Activated naive CD8-positive, alpha-beta T cell (primary cell): ENCODE measurements around the gene IPO7.

Experiments
- H3K27ac Mint-ChIP-seq: one replicate; pipeline ENCODE4 v1.8.0; 2021; ENCODE audit warnings: mixed read lengths
- H3K27me3 Mint-ChIP-seq: one replicate; pipeline ENCODE4 v1.8.0; 2021; ENCODE audit warnings: mixed read lengths
- H3K36me3 Mint-ChIP-seq: one replicate; pipeline ENCODE4 v1.8.0; 2021; ENCODE audit warnings: mixed read lengths
- H3K4me1 Mint-ChIP-seq: one replicate; pipeline ENCODE4 v1.8.0; 2021; ENCODE audit warnings: low read depth, mixed read lengths
- H3K4me3 Mint-ChIP-seq: one replicate; pipeline ENCODE4 v1.8.0; 2021; ENCODE audit warnings: mild to moderate bottlenecking, mixed read lengths
- H3K9me3 Mint-ChIP-seq: one replicate; pipeline ENCODE4 v1.8.0; 2021; ENCODE audit warnings: low read depth, mixed read lengths

Gene IPO7

GRCh38 chr11:9459667-9460321 lies 75.3 kb downstream of the IPO7 start:
- H3K4me1 Mint-ChIP-seq: peaks cover 26% of the 10 kb centered on the region
- H3K27me3 Mint-ChIP-seq: no peaks in the 10 kb centered on the region
- H3K4me3 Mint-ChIP-seq: peak overlapping the region; percentile 98
- peaks cover 7% of the 10 kb centered on the region for H3K36me3 Mint-ChIP-seq
- H3K27ac Mint-ChIP-seq: peak overlapping the region; percentile 99
- no peaks in the 10 kb centered on the region for H3K9me3 Mint-ChIP-seq

GRCh38 chr11:9460322-9461062 lies 76.0 kb downstream of the IPO7 start, which contains the start of gene ZNF143:
Gene ZNF143 (plus strand): TSS chr11:9461012. CDS start chr11:9471309, 10,297 bp downstream.
- Mint-ChIP-seq H3K27ac (peak within 1 kb of the TSS; percentile 99), H3K27me3 (no peaks in the 10 kb centered on the region), H3K4me3 (peak within 1 kb of the TSS; percentile 98), H3K9me3 (no peaks in the 10 kb centered on the region), H3K36me3 (peaks cover 7% of the 10 kb centered on the region), H3K4me1 (peaks cover 26% of the 10 kb centered on the region)

DNA sequence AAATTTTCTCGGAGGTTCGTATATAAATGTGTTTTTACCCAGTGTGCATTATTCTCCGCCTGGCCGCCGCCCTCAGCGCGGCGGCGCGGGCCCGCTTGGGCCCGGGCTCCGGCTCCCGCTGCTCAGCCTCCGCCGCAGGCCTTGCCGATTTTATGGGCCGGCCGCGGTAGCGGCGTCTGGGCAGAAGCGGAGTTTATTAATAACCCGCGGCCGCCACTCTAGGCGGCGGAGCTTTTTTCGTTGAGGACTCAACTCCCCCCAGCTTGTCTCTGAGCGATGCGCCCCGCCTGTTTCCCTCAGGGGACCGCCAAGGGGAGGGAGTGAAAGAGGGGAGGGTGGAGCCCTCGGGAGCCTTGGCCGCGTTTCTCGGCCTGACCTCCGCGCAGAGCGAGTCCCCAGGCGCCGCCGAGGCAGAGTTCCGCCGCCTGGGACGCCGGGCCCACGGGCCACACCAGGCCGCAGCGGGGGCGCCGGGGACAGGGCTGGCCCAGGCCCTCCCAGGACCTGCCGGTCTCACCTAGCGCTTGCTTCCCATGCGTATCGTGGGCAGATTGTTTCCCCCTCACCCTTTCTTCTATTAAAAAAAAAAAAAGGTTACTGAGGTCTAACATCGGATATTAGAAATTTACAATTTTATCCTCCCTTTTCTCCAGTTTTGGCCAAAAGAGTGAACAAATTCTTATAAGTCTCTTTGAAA lies 76.8 kb downstream of the IPO7 start:
- Mint-ChIP-seq H3K27ac (peak overlapping the region; percentile 99), H3K36me3 (peaks cover 5% of the 10 kb centered on the region), H3K27me3 (no peaks in the 10 kb centered on the region), H3K4me3 (peak overlapping the region; percentile 98), H3K4me1 (peaks cover 26% of the 10 kb centered on the region), H3K9me3 (no peaks in the 10 kb centered on the region)

- H3K9me3 Mint-ChIP-seq: no peaks in the 10 kb centered on the region
- peaks cover 26% of the 10 kb centered on the region for H3K4me1 Mint-ChIP-seq
- H3K4me3 Mint-ChIP-seq: peak overlapping the region; percentile 98
- H3K36me3 Mint-ChIP-seq: peaks cover 5% of the 10 kb centered on the region
- no peaks in the 10 kb centered on the region for H3K27me3 Mint-ChIP-seq
- H3K27ac Mint-ChIP-seq: peak overlapping the region; percentile 96
These were observed 77.3 kb downstream of the IPO7 start for GRCh38 chr11:9461760-9462134.

DNA sequence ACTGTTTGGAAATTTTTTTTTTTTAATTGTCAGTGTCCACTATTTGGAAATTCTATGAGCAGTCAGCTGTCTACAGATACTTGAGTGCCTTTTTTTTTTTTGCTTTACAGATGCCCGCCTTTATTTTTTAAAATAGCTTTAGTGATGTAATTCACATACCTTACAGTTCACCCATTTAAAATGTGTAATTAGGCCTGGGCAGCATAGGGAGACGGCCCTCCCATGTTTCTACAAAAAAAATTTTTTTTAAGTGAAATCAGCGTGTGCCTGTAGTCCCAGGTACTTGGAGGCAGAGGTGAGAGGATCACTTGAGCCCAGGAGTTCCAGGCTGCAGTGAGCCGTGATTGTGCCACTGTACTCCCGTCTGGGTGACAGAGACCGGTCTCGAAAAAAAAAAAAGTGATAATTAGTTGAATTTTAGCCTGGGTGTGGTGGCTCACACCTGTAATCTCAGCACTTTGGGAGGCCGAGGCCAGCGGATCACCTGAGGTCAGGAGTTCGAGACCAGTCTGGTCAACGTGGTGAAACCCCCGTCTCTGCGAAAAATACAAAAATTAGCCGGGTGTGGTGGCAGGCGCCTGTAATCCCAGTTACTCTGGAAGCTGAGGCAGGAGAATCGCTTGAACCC lies 77.8 kb downstream of the IPO7 start:
- Mint-ChIP-seq H3K4me3 (peak overlapping the region; percentile 98), H3K27me3 (no peaks in the 10 kb centered on the region), H3K27ac (peak overlapping the region; percentile 96), H3K36me3 (peaks cover 5% of the 10 kb centered on the region), H3K9me3 (no peaks in the 10 kb centered on the region), H3K4me1 (peaks cover 26% of the 10 kb centered on the region)

DNA sequence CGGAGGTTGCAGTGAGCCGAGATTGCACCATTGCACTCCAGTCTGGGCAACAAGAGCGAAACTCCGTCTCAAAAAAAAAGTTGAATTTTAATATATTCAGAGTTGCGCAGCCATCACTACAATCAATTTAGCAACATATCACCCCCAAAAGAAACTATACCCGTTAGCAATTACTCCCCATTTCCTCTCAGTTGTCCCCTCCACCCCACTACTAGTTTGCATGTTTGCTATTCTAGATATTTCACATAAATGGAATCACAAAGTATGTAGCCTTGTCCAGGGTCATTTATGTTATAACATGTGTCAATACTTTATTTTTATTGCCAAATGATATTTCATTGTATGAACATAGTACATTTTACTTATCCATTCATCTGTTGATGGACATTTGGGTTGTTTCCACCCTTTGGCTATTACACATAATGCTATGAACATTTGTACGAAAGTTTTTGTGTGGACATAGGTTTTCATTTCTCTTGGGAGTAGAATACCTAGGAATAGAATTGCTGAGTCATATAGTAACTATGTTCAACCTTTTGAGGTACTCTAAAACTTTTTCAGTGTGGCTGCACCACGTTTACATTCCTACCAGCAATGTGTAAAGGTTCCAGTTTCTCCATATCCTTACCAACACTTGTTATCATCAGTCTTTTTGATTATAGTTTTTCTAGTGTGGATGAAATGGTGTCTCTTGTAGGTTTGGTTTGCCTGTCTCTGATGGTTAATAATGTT lies 78.5 kb downstream of the IPO7 start:
- Mint-ChIP-seq H3K4me3 (peak overlapping the region; percentile 98), H3K9me3 (no peaks in the 10 kb centered on the region), H3K36me3 (peaks cover 7% of the 10 kb centered on the region), H3K4me1 (peaks cover 29% of the 10 kb centered on the region), H3K27me3 (no peaks in the 10 kb centered on the region), H3K27ac (peak overlapping the region; percentile 86)

- H3K27ac Mint-ChIP-seq: peak overlapping the region; percentile 16
- peaks cover 14% of the 10 kb centered on the region for H3K36me3 Mint-ChIP-seq
- H3K27me3 Mint-ChIP-seq: no peaks in the 10 kb centered on the region
- peaks cover 16% of the 10 kb centered on the region for H3K4me1 Mint-ChIP-seq
- no peak overlapping the region for H3K4me3 Mint-ChIP-seq
- no peaks in the 10 kb centered on the region for H3K9me3 Mint-ChIP-seq
These were observed 86.3 kb downstream of the IPO7 start for GRCh38 chr11:9470765-9471164.

DNA sequence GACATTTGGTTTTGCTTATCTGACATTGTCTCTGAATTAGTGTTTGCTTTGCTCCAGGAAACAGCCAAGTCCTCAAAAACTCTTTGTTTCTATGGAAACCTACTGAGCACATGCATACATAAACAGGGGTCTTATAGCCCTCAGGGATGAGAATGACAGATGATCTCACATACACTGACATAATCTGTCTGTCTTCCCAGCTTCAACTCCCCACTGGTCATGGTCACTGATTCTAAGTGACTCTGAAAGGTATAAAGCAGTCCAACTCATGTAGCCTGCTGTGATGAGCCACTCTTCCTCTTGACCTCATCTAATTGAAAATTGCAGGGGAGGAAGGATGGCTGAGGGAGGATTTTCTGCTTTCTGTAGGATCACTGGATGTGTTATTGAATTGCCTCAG lies 89.0 kb downstream of the IPO7 start:
- no peaks in the 10 kb centered on the region for H3K9me3 Mint-ChIP-seq

GRCh38 chr11:9479899-9480298 lies 95.4 kb downstream of the IPO7 start:
- no peaks in the 10 kb centered on the region for H3K27me3 Mint-ChIP-seq
- peaks cover 3% of the 10 kb centered on the region for H3K36me3 Mint-ChIP-seq
- no peaks in the 10 kb centered on the region for H3K9me3 Mint-ChIP-seq
- no peaks in the 10 kb centered on the region for H3K4me1 Mint-ChIP-seq
- H3K4me3 Mint-ChIP-seq: no peak overlapping the region
- H3K27ac Mint-ChIP-seq: peak overlapping the region; percentile 34

More for the DNA sequence above, 89.0 kb downstream of the IPO7 start:
- no peak overlapping the region for H3K27ac Mint-ChIP-seq
- peaks cover 10% of the 10 kb centered on the region for H3K36me3 Mint-ChIP-seq
- no peak overlapping the region for H3K4me3 Mint-ChIP-seq
- no peaks in the 10 kb centered on the region for H3K27me3 Mint-ChIP-seq
- H3K4me1 Mint-ChIP-seq: peaks cover 9% of the 10 kb centered on the region

GRCh38 chr11:9489080-9489765 lies 104.8 kb downstream of the IPO7 start:
- peaks cover 7% of the 10 kb centered on the region for H3K36me3 Mint-ChIP-seq
- no peaks in the 10 kb centered on the region for H3K9me3 Mint-ChIP-seq
- H3K4me3 Mint-ChIP-seq: no peak overlapping the region
- no peak overlapping the region for H3K27ac Mint-ChIP-seq
- no peaks in the 10 kb centered on the region for H3K4me1 Mint-ChIP-seq
- H3K27me3 Mint-ChIP-seq: no peaks in the 10 kb centered on the region

GRCh38 chr11:9490376-9490775 lies 105.9 kb downstream of the IPO7 start:
- Mint-ChIP-seq H3K36me3 (peaks cover 7% of the 10 kb centered on the region), H3K4me3 (no peak overlapping the region), H3K9me3 (no peaks in the 10 kb centered on the region), H3K27me3 (no peaks in the 10 kb centered on the region), H3K4me1 (no peaks in the 10 kb centered on the region), H3K27ac (no peak overlapping the region)

DNA sequence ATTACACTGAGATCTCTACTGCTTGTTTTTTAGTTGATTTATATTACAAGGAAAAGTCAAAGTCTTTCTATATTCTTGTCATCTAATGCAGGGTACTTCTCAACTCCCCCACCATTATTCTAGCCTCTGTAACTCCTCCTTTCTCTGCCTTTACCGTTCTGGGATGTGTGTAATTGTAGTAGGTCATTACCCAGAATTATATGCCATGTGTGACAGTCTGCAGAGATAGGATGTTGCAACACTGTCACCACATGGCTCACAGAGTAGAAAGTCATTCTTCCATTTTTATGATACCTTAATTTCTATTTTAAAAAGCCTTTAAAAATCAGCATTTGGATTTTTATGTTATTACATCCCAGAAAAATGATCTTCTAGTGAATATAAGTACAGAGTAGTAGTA lies 109.0 kb downstream of the IPO7 start:
- Mint-ChIP-seq H3K27me3 (no peaks in the 10 kb centered on the region), H3K4me1 (no peaks in the 10 kb centered on the region), H3K9me3 (no peaks in the 10 kb centered on the region), H3K4me3 (no peak overlapping the region), H3K36me3 (peaks cover 6% of the 10 kb centered on the region), H3K27ac (no peak overlapping the region)

GRCh38 chr11:9494316-9494715 lies 109.9 kb downstream of the IPO7 start:
- H3K36me3 Mint-ChIP-seq: peaks cover 8% of the 10 kb centered on the region
- no peak overlapping the region for H3K27ac Mint-ChIP-seq
- no peaks in the 10 kb centered on the region for H3K4me1 Mint-ChIP-seq
- H3K9me3 Mint-ChIP-seq: no peaks in the 10 kb centered on the region
- H3K27me3 Mint-ChIP-seq: no peaks in the 10 kb centered on the region
- no peak overlapping the region for H3K4me3 Mint-ChIP-seq
